ENCODE results near the gene ADAMTS12. TPM values are rescaled to one million over a fixed set of nuclear protein-coding genes. Genes with fewer than 3 reads are reported as not detected.

Gene ADAMTS12
- total and polyA plus RNA-seq, 4 donors, result 0.49 to 6.4 (median 2.3) TPM

GRCh38 chr5:33762859-33763258, 128.9 kb downstream of the ADAMTS12 start:
- TF ChIP-seq GABPA (IDR thresholded peaks at IDR 0.05 in 1 of 2, conservative IDR thresholded peaks at IDR 0.05 in 1 of 2) (no peak), SP1 (IDR thresholded peaks at IDR 0.05) (no peak), MAX (IDR thresholded peaks at IDR 0.05) (no peak), JUND (IDR thresholded peaks at IDR 0.05) (no peak), FOXA1 (IDR thresholded peaks at IDR 0.05) (no peak), RXRA (IDR thresholded peaks at IDR 0.05) (no peak), HNF4A (conservative IDR thresholded peaks at IDR 0.05) (no peak)
- WGBS, result 64% methylated on average over 1 of the region's 1 CpG
- no peak overlapping the region for H3K9ac ChIP-seq (ENCODE audit: low read depth in 1 of 2, low read length in 2 of 2)

GRCh38 chr5:33761139-33761538, 130.7 kb downstream of the ADAMTS12 start:
- Histone ChIP-seq H3K9ac (ENCODE audit: low read depth in 1 of 2, low read length in 2 of 2) (no peak overlapping the region), H3K27me3 (ENCODE audit: control insufficient read depth in 4 of 4, insufficient read depth in 4 of 4, low read length in 3 of 4) (no peaks in the 10 kb centered on the region), H3K36me3 (ENCODE audit: control insufficient read depth in 4 of 4, insufficient read depth in 3 of 4, low read depth in 1 of 4, low read length in 3 of 4) (no peaks in the 10 kb centered on the region), H3K27ac (ENCODE audit: low read depth in 1 of 2, low read length in 2 of 2) (no peak overlapping the region), H3K4me3 (ENCODE audit: low read depth in 1 of 3, low read length in 3 of 3) (no peak overlapping the region), H3K4me1 (ENCODE audit: control insufficient read depth in 4 of 4, insufficient read depth in 4 of 4, low read length in 3 of 4) (no peaks in the 10 kb centered on the region), H3K9me3 (ENCODE audit: control insufficient read depth in 4 of 4, low read length in 3 of 4) (no peaks in the 10 kb centered on the region)
- WGBS, result 68% methylated on average over 4 of the region's 4 CpGs
- no peak for TF ChIP-seq FOXA2 (IDR thresholded peaks at IDR 0.05)
- no peak for TF ChIP-seq EGR1 (IDR thresholded peaks at IDR 0.05; ENCODE audit: low read depth in 2 of 2)
- TF ChIP-seq GABPA (IDR thresholded peaks at IDR 0.05 in 1 of 2, conservative IDR thresholded peaks at IDR 0.05 in 1 of 2), result no peak
- TF ChIP-seq JUND (IDR thresholded peaks at IDR 0.05), result no peak
- no peak for TF ChIP-seq SP1 (IDR thresholded peaks at IDR 0.05)
- no peak for TF ChIP-seq ZBTB33 (IDR thresholded peaks at IDR 0.05)
- TF ChIP-seq REST (IDR thresholded peaks at IDR 0.05), result no peak
- no peak for TF ChIP-seq HNF4G (IDR thresholded peaks at IDR 0.05)
- no peak for TF ChIP-seq RXRA (IDR thresholded peaks at IDR 0.05)
- no peak for TF ChIP-seq RAD21 (IDR thresholded peaks at IDR 0.05)
- no peak for TF ChIP-seq MAX (IDR thresholded peaks at IDR 0.05)
- TF ChIP-seq TAF1 (conservative IDR thresholded peaks at IDR 0.05), result no peak
- no peak for TF ChIP-seq NR2F2 (IDR thresholded peaks at IDR 0.05)
- no peak for TF ChIP-seq ATF3 (IDR thresholded peaks at IDR 0.05)
- no peak for TF ChIP-seq CTCF (IDR thresholded peaks at IDR 0.05; ENCODE audit: low read depth, low read length, missing input control)
- TF ChIP-seq HNF4A (conservative IDR thresholded peaks at IDR 0.05), result no peak
- DNase-seq (ENCODE audit: low spot score), result no peak

More at GRCh38 chr5:33762859-33763258, 128.9 kb downstream of the ADAMTS12 start:
- no peaks in the 10 kb centered on the region for H3K9me3 ChIP-seq (ENCODE audit: control insufficient read depth in 4 of 4, low read length in 3 of 4)
- H3K27ac ChIP-seq (ENCODE audit: low read depth in 1 of 2, low read length in 2 of 2), result no peak overlapping the region
- no peaks in the 10 kb centered on the region for H3K4me1 ChIP-seq (ENCODE audit: control insufficient read depth in 4 of 4, insufficient read depth in 4 of 4, low read length in 3 of 4)
- no peaks in the 10 kb centered on the region for H3K36me3 ChIP-seq (ENCODE audit: control insufficient read depth in 4 of 4, insufficient read depth in 3 of 4, low read depth in 1 of 4, low read length in 3 of 4)
- H3K4me3 ChIP-seq (ENCODE audit: low read depth in 1 of 3, low read length in 3 of 3), result no peak overlapping the region
- DNase-seq (ENCODE audit: low spot score), result no peak
- H3K27me3 ChIP-seq (ENCODE audit: control insufficient read depth in 4 of 4, insufficient read depth in 4 of 4, low read length in 3 of 4), result no peaks in the 10 kb centered on the region

All from liver (tissue), 9 donors.